Spleen (tissue), 11 donors: Measurements from ENCODE around the gene MYO1B. TPM values are rescaled to one million over a fixed set of nuclear protein-coding genes. Genes with fewer than 3 reads are reported as not detected.

ENCODE experiments used
- DNase-seq: peaks from one replicate; pipeline ENCODE4 v3.0.0-alpha.2; 2020
- H3K27ac ChIP-seq, 8 donors: fragments of 200-600 bp; sonication (generic) in 7 of 8; 1 replicate in 4 of 8; 2 replicates in 4 of 8; pipeline versions ENCODE4 v1.5.0 to v1.8.0; 2016 to 2021; ENCODE audit warnings: inconsistent platforms in 4 of 8, mild to moderate bottlenecking in 4 of 8, moderate library complexity in 1 of 8
- H3K27me3 ChIP-seq, 7 donors: fragments of 200-600 bp; sonication (generic) in 6 of 7; replicated peaks in 1 of 7; 1 replicate in 4 of 7; 2 replicates in 3 of 7; pipeline versions ENCODE4 v1.5.0 to v1.8.0; 2016 to 2021; ENCODE audit warnings: inconsistent platforms in 3 of 7, mild to moderate bottlenecking in 1 of 7
- H3K36me3 ChIP-seq, 6 donors: fragments of 200-600 bp; sonication (generic) in 5 of 6; 1 replicate in 4 of 6; 2 replicates in 2 of 6; pipeline versions ENCODE4 v1.5.0 to v1.8.0; 2016 to 2021; ENCODE audit warnings: inconsistent platforms in 2 of 6
- H3K4me1 ChIP-seq, 6 donors: fragments of 200-600 bp; sonication (generic) in 5 of 6; 1 replicate in 3 of 6; 2 replicates in 3 of 6; pipeline versions ENCODE4 v1.5.0 to v1.8.0; 2016 to 2021; ENCODE audit warnings: inconsistent platforms in 3 of 6
- H3K4me3 ChIP-seq, 8 donors: fragments of 200-600 bp; sonication (generic) in 7 of 8; 1 replicate in 4 of 8; 2 replicates in 4 of 8; pipeline versions ENCODE4 v1.5.0 to v1.8.0; 2016 to 2021; ENCODE audit warnings: inconsistent platforms in 4 of 8, mild to moderate bottlenecking in 4 of 8, moderate library complexity in 2 of 8
- H3K9me3 ChIP-seq, 8 donors: fragments of 200-600 bp; sonication (generic) in 7 of 8; 1 replicate in 4 of 8; 2 replicates in 4 of 8; pipeline versions ENCODE4 v1.5.0 to v1.8.0; 2016 to 2021; ENCODE audit warnings: inconsistent platforms in 4 of 8
- CTCF ChIP-seq, 11 experiments: fragments of 200-600 bp in 7 of 11; fragments of 450-650 bp in 4 of 11; sonication (generic) in 4 of 11; IDR thresholded peaks in 8 of 11; conservative IDR thresholded peaks in 3 of 11; 1 replicate in 7 of 11; 2 replicates in 4 of 11; pipeline versions ENCODE4 v1.4.0 to v1.8.0; 2016 to 2021; ENCODE audit warnings: antibody characterized with exemption in 11 of 11, inconsistent platforms in 4 of 11, mild to moderate bottlenecking in 1 of 11
- POLR2A ChIP-seq, 3 donors: fragments of 450-650 bp; IDR thresholded peaks; one replicate each; pipeline ENCODE4 v1.5.1; 2017; ENCODE audit warnings: antibody characterized with exemption in 3 of 3, mild to moderate bottlenecking in 1 of 3
- POLR2AphosphoS5 ChIP-seq, 3 donors: sonication (generic); formaldehyde crosslinking; IDR thresholded peaks; one replicate each; pipeline ENCODE4 v1.5.1; 2017; ENCODE audit warnings: antibody characterized with exemption in 3 of 3
- WGBS, 5 donors: extraction: QIAGEN DNeasy Blood & Tissue Kit in 3 of 5; methylation state at CpG; one replicate each; pipeline versions ENCODE4 v1.1.5 to v1.1.7; 2013 to 2018; 5-methylcytosine and 5-hydroxymethylcytosine counted together
- intact Hi-C: fragments of 100-400 bp; cut with DNase I; formaldehyde crosslinking; loops from one replicate; pipeline ENCODE4 v1.15.0; 2023; ENCODE audit warnings: low total_unique reads
- polyA plus RNA-seq, 3 donors: library from polyadenylated mRNA; stranded (reverse); fragments of 200-250 nt; gene quantifications; one replicate each; pipeline ENCODE4 v1.2.1, GENCODE V29; 2013
- total RNA-seq, 7 donors: library from RNA; depleted of rRNA in 3 of 7; stranded (reverse); fragments of >200 nt in 3 of 7; fragmentation: NEBNext Ultra II Directional in 4 of 7; extraction: Animal tissue kit (Norgen Biotek cat#: 25700) in 4 of 7; gene quantifications; one replicate each; pipeline versions ENCODE4 v1.1.0 to v1.2.1, GENCODE V29; 2016 to 2021
- donor health status: healthy with polysubstance abuse.
- donor health status: DM: no; HTN: no; CAD: no; lungs with moderate emphysema.
- donor health status: DM: no; HTN: no; CAD: no.
- donor health status: Bipolar disorder and iron deficiency.
- donor health status: healthy.
- donor health status: DM: no; HTN: no; CAD: no.
- donor health status: DM: yes; HTN: yes; CAD: no.

The MYO1B gene
- total and polyA plus RNA-seq, 10 donors, result 5.3 to 25.8 (median 19.0) TPM

GRCh38 chr2:191222507-191222906 lies 22.7 kb upstream of the MYO1B start:
- DNase-seq, result no peak
- 43 to 59% (median 53%) methylated on average over 4 of the region's 4 CpGs for WGBS, 5 donors
- intact Hi-C loops, result loop anchor here (10.0 kb wide), 1 partner anchor 272 kb away; no protein-coding TSS in a partner anchor
- Histone ChIP-seq H3K9me3 (no peaks in the 10 kb centered on the region), H3K27ac (no peak overlapping the region), H3K4me3 (no peak overlapping the region), H3K36me3 (no peaks in the 10 kb centered on the region), H3K4me1 (peaks cover 0 to 13% (median 3%) of the 10 kb centered on the region in 6 donors), H3K27me3 (no peaks in the 10 kb centered on the region)
- no peak for TF ChIP-seq POLR2A (IDR thresholded peaks at IDR 0.05)
- TF ChIP-seq POLR2AphosphoS5 (IDR thresholded peaks at IDR 0.05), result no peak
- TF ChIP-seq CTCF (IDR thresholded peaks at IDR 0.05 in 8 of 11, conservative IDR thresholded peaks at IDR 0.05 in 3 of 11), result no peak

GRCh38 chr2:191222952-191223351 lies 22.3 kb upstream of the MYO1B start:
- TF ChIP-seq POLR2AphosphoS5 (IDR thresholded peaks at IDR 0.05) (no peak), POLR2A (IDR thresholded peaks at IDR 0.05) (no peak), CTCF (IDR thresholded peaks at IDR 0.05 in 8 of 11, conservative IDR thresholded peaks at IDR 0.05 in 3 of 11) (no peak)
- Histone ChIP-seq H3K27ac (no peak overlapping the region), H3K27me3 (no peaks in the 10 kb centered on the region), H3K4me1 (peaks cover 0 to 10% (median 3%) of the 10 kb centered on the region in 6 donors), H3K36me3 (no peaks in the 10 kb centered on the region), H3K9me3 (no peaks in the 10 kb centered on the region), H3K4me3 (no peak overlapping the region)
- no peak for DNase-seq
- intact Hi-C loops, result loop anchor here (10.0 kb wide), 1 partner anchor 272 kb away; no protein-coding TSS in a partner anchor
- WGBS, 5 donors, result 85 to 92% (median 90%) methylated on average over 3 of the region's 3 CpGs

- no peak for DNase-seq
- no peaks in the 10 kb centered on the region for H3K27me3 ChIP-seq
- H3K4me3 ChIP-seq, result no peak overlapping the region
- H3K27ac ChIP-seq, result no peak overlapping the region
- peaks cover 0 to 4% (median 0%) of the 10 kb centered on the region in 6 donors for H3K4me1 ChIP-seq
- no peaks in the 10 kb centered on the region for H3K9me3 ChIP-seq
- intact Hi-C loops, result loop anchor here (10.0 kb wide), 1 partner anchor 270 kb away; no protein-coding TSS in a partner anchor
- no peaks in the 10 kb centered on the region for H3K36me3 ChIP-seq
- TF ChIP-seq POLR2AphosphoS5 (IDR thresholded peaks at IDR 0.05) (no peak), CTCF (IDR thresholded peaks at IDR 0.05 in 8 of 11, conservative IDR thresholded peaks at IDR 0.05 in 3 of 11) (no peak), POLR2A (IDR thresholded peaks at IDR 0.05) (no peak)
- 78 to 100% (median 94%) methylated on average over 1 of the region's 1 CpG for WGBS, 5 donors
Observed at GRCh38 chr2:191225126-191225525, 20.1 kb upstream of the MYO1B start.

GRCh38 chr2:191225690-191226089 lies 19.5 kb upstream of the MYO1B start:
- intact Hi-C loops, result loop anchor here (10.0 kb wide), 1 partner anchor 269 kb away; no protein-coding TSS in a partner anchor
- 94 to 98% (median 96%) methylated on average over 1 of the region's 1 CpG for WGBS, 5 donors
- Histone ChIP-seq H3K9me3 (no peaks in the 10 kb centered on the region), H3K36me3 (no peaks in the 10 kb centered on the region), H3K4me1 (peaks cover 0 to under 1% (median 0%) of the 10 kb centered on the region in 6 donors), H3K27ac (no peak overlapping the region), H3K27me3 (no peaks in the 10 kb centered on the region), H3K4me3 (no peak overlapping the region)
- no peak for DNase-seq
- TF ChIP-seq POLR2AphosphoS5 (IDR thresholded peaks at IDR 0.05) (no peak), CTCF (IDR thresholded peaks at IDR 0.05 in 8 of 11, conservative IDR thresholded peaks at IDR 0.05 in 3 of 11) (no peak), POLR2A (IDR thresholded peaks at IDR 0.05) (no peak)
